Measurements from ENCODE around the gene F10.

GRCh38 chr13:113151745-113152690, 29.4 kb downstream of the F10 start:
- TF ChIP-seq, protein P1, sequence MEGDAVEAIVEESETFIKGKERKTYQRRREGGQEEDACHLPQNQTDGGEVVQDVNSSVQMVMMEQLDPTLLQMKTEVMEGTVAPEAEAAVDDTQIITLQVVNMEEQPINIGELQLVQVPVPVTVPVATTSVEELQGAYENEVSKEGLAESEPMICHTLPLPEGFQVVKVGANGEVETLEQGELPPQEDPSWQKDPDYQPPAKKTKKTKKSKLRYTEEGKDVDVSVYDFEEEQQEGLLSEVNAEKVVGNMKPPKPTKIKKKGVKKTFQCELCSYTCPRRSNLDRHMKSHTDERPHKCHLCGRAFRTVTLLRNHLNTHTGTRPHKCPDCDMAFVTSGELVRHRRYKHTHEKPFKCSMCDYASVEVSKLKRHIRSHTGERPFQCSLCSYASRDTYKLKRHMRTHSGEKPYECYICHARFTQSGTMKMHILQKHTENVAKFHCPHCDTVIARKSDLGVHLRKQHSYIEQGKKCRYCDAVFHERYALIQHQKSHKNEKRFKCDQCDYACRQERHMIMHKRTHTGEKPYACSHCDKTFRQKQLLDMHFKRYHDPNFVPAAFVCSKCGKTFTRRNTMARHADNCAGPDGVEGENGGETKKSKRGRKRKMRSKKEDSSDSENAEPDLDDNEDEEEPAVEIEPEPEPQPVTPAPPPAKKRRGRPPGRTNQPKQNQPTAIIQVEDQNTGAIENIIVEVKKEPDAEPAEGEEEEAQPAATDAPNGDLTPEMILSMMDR (conservative IDR thresholded peaks at IDR 0.05; ENCODE audit: low read length): no peak
- no peak for TF ChIP-seq EZH2phosphoT487 (IDR thresholded peaks at IDR 0.05; ENCODE audit: borderline replicate concordance)
